Transverse colon (tissue), 3 donors: Measurements from ENCODE around the gene CFAP20DC.

Experiments used
- CTCF ChIP-seq, 5 experiments: fragments of 200-600 bp in 3 of 5; fragments of 450-650 bp in 2 of 5; sonication (generic) in 3 of 5; IDR thresholded peaks; 1 replicate in 2 of 5; 2 replicates in 3 of 5; pipeline ENCODE4 v1.5.1; 2016 to 2017; ENCODE audit warnings: antibody characterized with exemption in 5 of 5, inconsistent platforms in 3 of 5, mild to moderate bottlenecking in 2 of 5, moderate library complexity in 1 of 5
- POLR2A ChIP-seq: fragments of 450-650 bp; IDR thresholded peaks from one replicate; pipeline ENCODE4 v1.6.1; 2016; ENCODE audit warnings: antibody characterized with exemption, mild to moderate bottlenecking, moderate library complexity

GRCh38 chr3:58938057-58938456 is 111.8 kb downstream of the CFAP20DC start:
- TF ChIP-seq CTCF (IDR thresholded peaks at IDR 0.05) (no peak), POLR2A (no peak)
